HEK293 (cell line): ENCODE results near the gene ASCL3.

Source experiments
- CTCF ChIP-seq: fragments of 450-650 bp; formaldehyde crosslinking; IDR thresholded peaks from 2 replicates; pipeline ENCODE4 v1.5.1; 2016; ENCODE audit warnings: missing biosample characterization, missing genetic modification characterization
- REST ChIP-seq: fragments of 450-650 bp; formaldehyde crosslinking; IDR thresholded peaks from 2 replicates; pipeline ENCODE4 v1.5.1; 2016; ENCODE audit warnings: missing biosample characterization, missing genetic modification characterization
- YY1 ChIP-seq: fragments of 450-650 bp; formaldehyde crosslinking; IDR thresholded peaks from 2 replicates; pipeline ENCODE4 v1.5.1; 2018; ENCODE audit warnings: missing biosample characterization, missing genetic modification characterization

DNA sequence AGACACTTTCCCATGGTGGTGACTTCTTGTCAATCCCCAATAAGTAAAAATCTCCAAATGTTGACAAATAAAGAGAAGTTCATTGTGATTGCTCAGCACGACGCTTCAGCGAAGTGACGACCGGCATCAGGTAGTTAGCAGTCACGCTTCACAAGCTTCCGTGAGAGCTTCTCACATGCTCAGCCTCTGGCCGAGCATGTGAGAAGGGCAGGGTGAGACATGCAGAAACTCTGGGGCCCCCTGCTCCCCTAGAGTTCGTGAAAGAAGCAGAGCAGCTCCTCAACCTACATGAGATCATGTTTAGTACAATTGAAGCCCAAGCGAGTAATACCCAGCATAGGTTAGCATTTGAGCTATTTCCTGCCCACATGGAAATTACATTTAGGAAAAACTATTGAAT, 5.7 kb downstream of the ASCL3 start:
- TF ChIP-seq REST (tag by site-specific recombination) (no peak), CTCF (no peak), YY1 (tag by site-specific recombination) (no peak)
